Stimulated activated CD8-positive, alpha-beta memory T cell treated with anti-CD3 and anti-CD28 coated beads, Interleukin-4, amount 100 ng/mL, for 4 hours (primary cell): ENCODE results near the gene LCLAT1.

ENCODE experiments used
- DNase-seq, 2 donors: peaks; one replicate each; pipeline ENCODE4 v3.0.0-alpha.2; 2020; ENCODE audit warnings: low read depth in 2 of 2, low spot score in 1 of 2

Gene LCLAT1

GRCh38 chr2:30663806-30664205 lies 216.8 kb downstream of the LCLAT1 start:
- no peak for DNase-seq

GRCh38 chr2:30664761-30665358 lies 217.8 kb downstream of the LCLAT1 start:
- DNase-seq: no peak

DNA sequence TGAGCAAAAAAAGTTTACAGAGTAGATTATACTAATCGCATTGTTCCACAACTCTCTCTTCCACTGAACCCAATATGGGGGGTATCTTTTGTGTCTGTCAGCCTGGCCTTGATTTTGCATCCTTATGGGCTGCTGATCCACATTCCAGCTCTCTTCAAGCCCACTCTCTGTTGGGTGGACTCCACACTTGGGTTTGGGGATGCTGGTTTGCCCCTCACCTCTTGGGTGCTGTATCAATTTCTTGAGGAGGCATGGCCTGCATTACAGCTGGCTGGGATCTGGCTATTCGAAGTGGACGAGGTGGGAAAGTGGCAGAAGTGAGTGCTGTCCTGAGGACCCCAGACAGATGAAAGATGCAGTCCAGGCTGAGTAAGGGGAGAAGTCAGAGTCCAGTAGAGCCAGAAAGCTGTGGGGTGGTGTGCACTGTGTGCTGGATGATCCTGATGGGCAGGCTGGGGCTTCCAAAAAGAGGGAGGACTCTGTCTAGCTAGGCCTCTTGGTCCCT lies 218.8 kb downstream of the LCLAT1 start:
- no peak for DNase-seq

- DNase-seq: no peak
Measured at GRCh38 chr2:30666266-30666874, 219.3 kb downstream of the LCLAT1 start.

DNA sequence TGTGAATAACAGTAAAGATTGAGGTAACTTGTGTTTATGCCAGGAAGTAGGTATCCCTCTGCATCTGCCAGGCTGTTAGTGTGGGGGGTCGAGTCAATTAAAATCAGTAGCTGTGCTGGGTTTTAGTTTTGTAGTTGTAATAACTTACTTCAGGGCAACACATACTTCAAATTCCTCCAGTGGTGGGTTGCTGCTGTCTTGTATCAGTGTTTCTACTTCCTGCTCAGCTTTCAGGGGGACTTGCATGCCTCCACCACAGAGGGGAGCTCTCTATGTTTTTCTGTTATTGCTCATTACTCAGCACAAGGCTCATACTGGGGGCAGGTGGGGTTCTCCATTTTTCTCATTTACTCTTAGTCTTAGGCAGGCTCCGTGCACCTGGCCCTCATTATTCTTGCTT lies 223.4 kb downstream of the LCLAT1 start:
- no peak for DNase-seq

DNA sequence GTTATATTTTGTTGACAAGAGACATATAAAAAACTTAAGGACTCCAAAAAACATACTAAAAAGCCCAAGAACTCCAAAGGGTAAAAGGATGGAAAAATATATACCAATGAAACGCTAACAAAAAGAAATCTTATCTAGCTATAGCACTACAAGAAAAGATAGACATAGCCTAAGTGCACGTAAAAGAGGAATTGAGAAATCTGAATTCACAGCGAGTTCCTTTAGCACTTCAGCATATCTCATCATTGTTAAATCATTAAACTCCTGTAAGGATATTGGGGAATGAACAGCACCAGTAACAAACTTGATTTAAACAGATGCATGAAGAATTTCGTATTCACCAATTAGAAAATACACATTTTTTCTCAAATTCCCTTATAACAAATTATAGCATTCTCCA lies 226.1 kb downstream of the LCLAT1 start:
- no peak for DNase-seq

DNA sequence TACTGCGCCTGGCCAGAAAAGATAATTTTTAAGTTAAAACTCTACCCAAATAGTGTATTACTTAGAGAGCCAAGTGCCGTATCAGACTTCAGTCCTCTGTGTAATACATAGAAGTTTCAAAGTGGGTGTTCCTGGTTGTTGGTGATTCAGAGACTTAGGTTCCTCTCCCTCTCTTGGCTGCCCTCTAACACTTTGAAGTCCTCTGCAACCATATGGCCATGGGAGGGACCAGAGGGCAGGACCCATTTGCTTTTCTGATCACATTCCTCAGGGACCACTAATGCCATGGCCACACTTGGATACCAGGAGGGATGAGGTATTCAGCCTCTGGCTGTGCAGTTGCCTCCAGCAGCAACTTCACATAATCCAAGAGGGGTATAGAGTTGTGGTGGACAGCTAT lies 228.7 kb downstream of the LCLAT1 start:
- no peak for DNase-seq

- no peak for DNase-seq
Measured at GRCh38 chr2:30677231-30677630, 230.2 kb downstream of the LCLAT1 start.

DNA sequence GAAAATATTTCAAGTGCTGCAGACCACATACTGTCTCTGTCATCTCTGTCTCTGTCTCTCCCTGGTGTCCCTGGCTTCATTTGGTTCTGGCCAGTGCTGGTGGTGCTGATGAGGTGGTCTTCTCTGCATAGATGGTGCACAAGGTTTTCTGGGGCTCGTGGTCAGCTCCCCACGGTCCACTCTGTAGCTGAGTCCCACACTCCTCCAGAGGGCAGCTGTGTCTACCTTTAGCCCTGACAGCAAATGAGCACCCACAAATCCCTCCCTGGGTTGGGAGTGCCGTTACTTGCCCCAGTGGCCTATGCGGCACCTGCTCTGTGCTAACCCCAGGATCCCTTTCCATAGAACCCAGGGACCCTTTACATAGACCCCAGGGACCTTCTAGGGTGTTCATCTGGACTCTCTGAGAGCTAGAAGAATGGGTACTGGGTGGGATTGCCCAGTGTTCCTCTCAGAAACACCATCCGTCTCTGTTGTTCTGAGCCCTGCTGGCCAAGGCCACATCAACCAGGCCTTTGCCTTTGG lies 230.9 kb downstream of the LCLAT1 start:
- DNase-seq: no peak

GRCh38 chr2:30678410-30679137 lies 231.5 kb downstream of the LCLAT1 start:
- DNase-seq: no peak

DNA sequence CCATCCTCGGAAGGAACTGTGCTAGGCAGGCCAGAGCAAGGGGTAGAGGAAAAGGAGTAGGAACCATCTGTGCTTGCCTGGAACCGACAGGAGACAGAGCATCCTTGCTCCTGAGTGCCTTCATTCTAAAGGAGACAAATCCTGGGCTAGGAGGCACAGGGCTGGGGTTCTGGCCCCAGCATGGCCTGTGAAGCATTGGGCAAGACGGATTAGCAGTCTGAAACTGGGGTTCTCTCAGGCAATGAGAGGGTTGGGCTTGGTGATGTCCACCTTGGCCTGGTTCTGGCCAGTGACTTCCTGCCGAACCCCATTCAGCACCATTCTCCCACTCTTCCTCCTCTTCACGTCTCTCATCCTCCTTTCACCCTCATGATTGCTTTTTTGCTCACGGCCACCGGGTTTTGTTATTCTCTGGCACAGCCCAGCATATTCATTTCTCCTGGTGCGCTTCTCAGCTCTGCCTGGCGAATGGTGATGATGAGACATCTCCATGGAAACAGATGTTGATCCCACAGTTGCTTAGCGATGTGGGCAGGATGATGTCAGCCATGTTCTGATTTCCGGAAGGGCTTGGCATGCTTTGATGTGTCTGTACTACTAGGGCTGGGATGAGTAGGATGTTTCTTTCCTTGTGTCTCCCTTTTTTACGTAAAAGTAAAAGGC lies 232.5 kb downstream of the LCLAT1 start:
- no peak for DNase-seq

GRCh38 chr2:30680121-30680520 lies 233.1 kb downstream of the LCLAT1 start:
- DNase-seq: no peak

- no peak for DNase-seq
Measured at GRCh38 chr2:30681022-30681421, 234.0 kb downstream of the LCLAT1 start.

- DNase-seq: no peak
Measured at GRCh38 chr2:30683236-30683956, 236.3 kb downstream of the LCLAT1 start.

DNA sequence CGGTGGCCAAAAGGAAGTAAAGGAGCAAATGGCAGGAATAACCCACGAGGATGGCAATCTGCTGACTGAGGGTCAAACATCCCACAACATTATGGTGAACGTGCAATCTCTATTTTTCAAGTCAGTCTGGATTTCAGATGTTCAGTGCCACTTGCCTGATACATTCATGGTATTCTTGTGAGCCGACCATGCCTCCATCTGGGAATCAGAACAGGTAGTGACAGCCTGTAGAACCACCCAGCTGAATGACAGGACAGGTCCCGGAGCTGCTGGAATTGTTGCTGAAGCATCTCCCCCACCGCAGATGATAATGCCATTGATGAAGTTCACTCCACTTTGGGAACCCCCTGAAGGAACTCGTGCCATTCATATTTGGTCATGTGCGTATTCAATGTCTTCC lies 237.0 kb downstream of the LCLAT1 start:
- no peak for DNase-seq

DNA sequence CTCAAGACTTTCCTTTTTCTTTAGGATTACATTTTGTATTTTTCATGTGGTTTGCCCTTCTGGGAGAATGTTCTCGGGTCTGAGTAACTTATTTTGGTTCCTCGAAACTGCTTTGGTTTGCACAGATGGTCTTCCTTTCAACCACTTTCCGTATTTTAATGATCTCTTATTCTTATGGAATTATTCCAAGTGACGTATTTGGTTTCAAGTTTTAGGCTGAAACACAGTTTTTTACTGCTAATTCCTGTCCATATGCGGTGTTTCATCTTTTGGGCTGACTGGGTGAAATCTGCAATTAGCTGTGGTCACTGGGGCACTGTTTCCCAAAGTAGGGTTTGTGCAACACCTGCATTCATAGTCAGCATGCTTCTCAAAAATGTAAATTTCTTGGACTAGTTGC lies 237.5 kb downstream of the LCLAT1 start:
- no peak for DNase-seq

DNA sequence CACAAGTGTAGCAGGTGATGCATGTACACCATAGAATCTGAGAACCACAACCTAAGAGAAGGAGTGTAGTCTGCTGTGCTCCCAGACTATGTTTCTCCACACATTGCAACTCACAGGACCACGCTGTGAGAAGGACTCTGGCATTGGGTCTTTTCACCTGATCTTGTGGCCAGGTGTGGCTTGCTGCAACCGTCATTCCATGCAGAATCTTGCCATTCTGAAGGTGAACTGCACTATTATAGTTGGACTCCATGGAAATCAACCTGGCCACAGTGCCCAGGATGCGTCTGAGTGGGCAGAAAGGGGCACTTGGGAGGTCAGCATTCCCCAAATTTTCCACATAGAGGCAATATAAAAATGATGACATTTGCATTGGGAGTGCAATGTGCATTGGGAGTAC lies 237.9 kb downstream of the LCLAT1 start:
- no peak for DNase-seq

DNA sequence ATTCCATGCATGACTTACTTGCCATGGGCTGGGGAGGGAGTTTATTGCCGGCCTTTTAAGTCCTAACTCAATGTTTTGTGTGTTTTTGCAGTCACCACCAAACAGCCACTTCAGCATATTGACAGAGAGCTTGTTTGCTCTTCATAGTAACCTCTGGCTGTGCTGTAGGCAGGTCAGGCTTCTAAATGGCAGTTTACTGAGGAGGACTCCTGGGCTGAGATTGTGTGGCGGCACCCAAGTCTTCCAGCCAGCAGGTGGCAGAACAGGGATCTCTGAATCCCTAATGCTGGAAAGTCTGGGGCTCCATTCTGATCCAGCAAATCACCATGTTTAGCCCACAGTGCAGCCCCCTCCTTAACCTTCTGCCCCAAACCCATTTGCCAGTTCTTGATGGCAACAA lies 239.0 kb downstream of the LCLAT1 start:
- DNase-seq: no peak

DNA sequence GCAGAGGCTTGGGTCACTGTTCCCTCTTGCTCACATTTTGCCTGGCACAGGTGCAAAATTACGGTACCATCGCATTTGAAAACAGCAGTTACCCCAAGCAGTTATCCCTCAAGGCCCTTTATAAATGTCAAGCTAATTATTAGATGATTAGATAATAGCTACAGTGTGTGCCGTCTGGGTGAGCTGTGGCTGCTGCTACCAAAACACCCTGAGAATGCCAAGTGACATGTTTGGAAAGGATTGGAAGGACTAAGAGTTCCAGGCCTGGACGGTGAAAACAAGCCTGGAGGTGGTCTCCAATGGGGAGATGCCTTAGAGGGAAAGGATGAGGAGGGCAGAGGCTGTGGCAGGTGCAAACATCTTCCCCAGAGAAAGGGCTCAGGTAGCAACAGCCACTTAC lies 239.6 kb downstream of the LCLAT1 start:
- DNase-seq: no peak

DNA sequence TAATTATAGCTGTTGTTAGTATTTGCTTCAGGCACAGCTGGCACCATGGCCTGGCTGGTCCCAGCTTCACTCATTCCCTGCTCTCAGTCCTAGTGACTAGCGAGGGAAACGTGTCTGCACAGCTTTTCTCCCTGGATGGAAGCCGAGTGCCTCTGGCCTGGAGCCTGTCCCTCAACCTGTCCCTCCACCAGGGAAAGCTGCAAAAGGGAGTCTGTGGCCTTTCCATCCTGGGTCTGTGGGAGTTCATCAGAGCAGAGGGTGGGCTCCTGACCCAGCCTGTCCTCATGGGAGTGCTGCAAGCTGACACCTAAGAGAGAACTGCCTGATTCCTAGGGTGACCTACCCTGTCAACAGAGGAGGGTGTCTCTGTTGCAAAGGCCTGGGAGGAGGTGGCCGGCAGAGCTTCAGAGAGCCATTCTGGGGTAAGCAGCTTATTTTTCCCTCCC lies 241.9 kb downstream of the LCLAT1 start:
- no peak for DNase-seq
